Measurements from ENCODE around the gene MED12. TPM values are rescaled to one million over a fixed set of nuclear protein-coding genes. Genes with fewer than 3 reads are reported as not detected.

Gene MED12
- total RNA-seq, 2 donors from 2014 or later = 14.8 to 25.5 TPM

- no peak overlapping the region for H3K4me3 ChIP-seq
- no peak overlapping the region for H3K27ac ChIP-seq
- H3K36me3 ChIP-seq = no peaks in the 10 kb centered on the region
- H3K4me1 ChIP-seq = no peaks in the 10 kb centered on the region
- DNase-seq (ENCODE audit: low spot score) = no peak
- TF ChIP-seq CTCF (IDR thresholded peaks at IDR 0.05) = no peak
- no peaks in the 10 kb centered on the region for H3K27me3 ChIP-seq
- no peaks in the 10 kb centered on the region for H3K9me3 ChIP-seq
Observed at GRCh38 chrX:71158603-71159002, 40.2 kb downstream of the MED12 start.

GRCh38 chrX:71159335-71159734, 40.9 kb downstream of the MED12 start:
- Histone ChIP-seq H3K9me3 (no peaks in the 10 kb centered on the region), H3K36me3 (no peaks in the 10 kb centered on the region), H3K4me1 (no peaks in the 10 kb centered on the region), H3K4me3 (no peak overlapping the region), H3K27ac (no peak overlapping the region), H3K27me3 (no peaks in the 10 kb centered on the region)
- no peak for DNase-seq (ENCODE audit: low spot score)
- TF ChIP-seq CTCF (IDR thresholded peaks at IDR 0.05) = no peak

GRCh38 chrX:71160475-71160874, 42.1 kb downstream of the MED12 start:
- no peak for TF ChIP-seq CTCF (IDR thresholded peaks at IDR 0.05)
- H3K4me3 ChIP-seq = no peak overlapping the region
- no peak for DNase-seq (ENCODE audit: low spot score)

GRCh38 chrX:71162981-71163380, 44.6 kb downstream of the MED12 start:
- Histone ChIP-seq H3K4me1 (no peaks in the 10 kb centered on the region), H3K36me3 (no peaks in the 10 kb centered on the region), H3K9me3 (no peaks in the 10 kb centered on the region), H3K4me3 (no peak overlapping the region), H3K27ac (no peak overlapping the region), H3K27me3 (no peaks in the 10 kb centered on the region)
- no peak for DNase-seq (ENCODE audit: low spot score)
- no peak for TF ChIP-seq CTCF (IDR thresholded peaks at IDR 0.05)

More at GRCh38 chrX:71160475-71160874, 42.1 kb downstream of the MED12 start:
- H3K4me1 ChIP-seq = no peaks in the 10 kb centered on the region
- no peak overlapping the region for H3K27ac ChIP-seq
- no peaks in the 10 kb centered on the region for H3K36me3 ChIP-seq
- H3K9me3 ChIP-seq = no peaks in the 10 kb centered on the region
- no peaks in the 10 kb centered on the region for H3K27me3 ChIP-seq

- H3K4me3 ChIP-seq = no peak overlapping the region
- H3K27me3 ChIP-seq = no peaks in the 10 kb centered on the region
- H3K27ac ChIP-seq = no peak overlapping the region
- no peaks in the 10 kb centered on the region for H3K4me1 ChIP-seq
- no peaks in the 10 kb centered on the region for H3K36me3 ChIP-seq
- TF ChIP-seq CTCF (IDR thresholded peaks at IDR 0.05) = no peak
- no peak for DNase-seq (ENCODE audit: low spot score)
- H3K9me3 ChIP-seq = no peaks in the 10 kb centered on the region
Observed at GRCh38 chrX:71164071-71164470, 45.7 kb downstream of the MED12 start.

GRCh38 chrX:71166461-71166860, 48.1 kb downstream of the MED12 start:
- Histone ChIP-seq H3K4me3 (no peak overlapping the region), H3K27ac (no peak overlapping the region), H3K36me3 (no peaks in the 10 kb centered on the region), H3K4me1 (no peaks in the 10 kb centered on the region), H3K9me3 (no peaks in the 10 kb centered on the region), H3K27me3 (no peaks in the 10 kb centered on the region)
- DNase-seq (ENCODE audit: low spot score) = no peak
- no peak for TF ChIP-seq CTCF (IDR thresholded peaks at IDR 0.05)
